Neural progenitor cell (in vitro differentiated cells): ENCODE measurements around the gene KRTAP10-6. TPM values are rescaled to one million over a fixed set of nuclear protein-coding genes. Genes with fewer than 3 reads are reported as not detected.

Experiments
- DNase-seq: peaks from one replicate; pipeline ENCODE4 v3.0.0-alpha.2; 2016; ENCODE audit warnings: low spot score
- H2AFZ ChIP-seq: fragments of 200-600 bp; sonication (generic); replicated peaks from 2 replicates; pipeline ENCODE4 v1.6.1; 2016; ENCODE audit warnings: antibody characterized with exemption
- H3F3A ChIP-seq: fragments of 200-600 bp; sonication (generic); 2 replicates; pipeline ENCODE4 v1.6.1; 2016; ENCODE audit warnings: antibody characterized with exemption, low read depth
- H3K27ac ChIP-seq: fragments of 200-600 bp; sonication (generic); 2 replicates; pipeline ENCODE4 v1.5.1; 2016; ENCODE audit warnings: mild to moderate bottlenecking
- H3K27me3 ChIP-seq: fragments of 200-600 bp; sonication (generic); 2 replicates; pipeline ENCODE4 v1.6.1; 2016; ENCODE audit warnings: mild to moderate bottlenecking, moderate library complexity
- H3K36me3 ChIP-seq: fragments of 200-600 bp; sonication (generic); 2 replicates; pipeline ENCODE4 v1.5.1; 2016
- H3K4me1 ChIP-seq: fragments of 200-600 bp; sonication (generic); 2 replicates; pipeline ENCODE4 v1.6.1; 2016; ENCODE audit warnings: mixed run types
- H3K4me2 ChIP-seq: fragments of 200-600 bp; sonication (generic); 2 replicates; pipeline ENCODE4 v1.6.1; 2016
- H3K4me3 ChIP-seq: fragments of 200-600 bp; sonication (generic); 2 replicates; pipeline ENCODE4 v1.5.1; 2016
- H3K79me2 ChIP-seq: fragments of 200-600 bp; sonication (generic); 2 replicates; pipeline ENCODE4 v1.6.1; 2016; ENCODE audit warnings: low read depth
- H3K9ac ChIP-seq: fragments of 200-600 bp; sonication (generic); 2 replicates; pipeline ENCODE4 v1.6.1; 2016
- H3K9me3 ChIP-seq: fragments of 200-600 bp; sonication (generic); 2 replicates; pipeline ENCODE4 v1.5.1; 2016; ENCODE audit warnings: low read depth
- H4K20me1 ChIP-seq: fragments of 200-600 bp; sonication (generic); 2 replicates; pipeline ENCODE4 v1.6.1; 2016; ENCODE audit warnings: low read depth
- H3K27ac Mint-ChIP-seq: 3 replicates; pipeline ENCODE4 v1.8.0; 2021; ENCODE audit warnings: mixed read lengths
- H3K27me3 Mint-ChIP-seq: 2 replicates; pipeline ENCODE4 v1.8.0; 2022; ENCODE audit warnings: low read depth, mild to moderate bottlenecking, inconsistent platforms, moderate library complexity, mixed read lengths; ENCODE audit not compliant: insufficient read depth
- H3K36me3 Mint-ChIP-seq: 3 replicates; pipeline ENCODE4 v1.8.0; 2021; ENCODE audit warnings: mixed read lengths
- H3K4me1 Mint-ChIP-seq: 3 replicates; pipeline ENCODE4 v1.8.0; 2021; ENCODE audit warnings: mixed read lengths
- H3K4me3 Mint-ChIP-seq: 3 replicates; pipeline ENCODE4 v1.8.0; 2021; ENCODE audit warnings: mild to moderate bottlenecking, moderate library complexity, mixed read lengths
- H3K9me3 Mint-ChIP-seq: 3 replicates; pipeline ENCODE4 v1.8.0; 2020; ENCODE audit warnings: mixed read lengths
- EZH2 ChIP-seq: fragments of 200-600 bp; sonication (generic); IDR thresholded peaks from 2 replicates; pipeline ENCODE4 v1.6.1; 2017; ENCODE audit warnings: antibody characterized with exemption, mild to moderate bottlenecking, moderate library complexity
- EZH2phosphoT487 ChIP-seq: fragments of 200-600 bp; sonication (generic); IDR thresholded peaks from 2 replicates; pipeline ENCODE4 v1.6.1; 2017; ENCODE audit warnings: antibody characterized with exemption
- total RNA-seq: library from RNA; depleted of rRNA; stranded (reverse); fragments of >200 nt; gene quantifications from 2 replicates; pipeline ENCODE4 v1.2.3, GENCODE V29; 2015; ENCODE audit warnings: low replicate concordance
- TF ChIP-seq, protein P1 (sequence below): fragments of 200-600 bp; sonication (generic); IDR thresholded peaks from 2 replicates; pipeline ENCODE4 v1.5.1; 2017; ENCODE audit warnings: antibody characterized with exemption, mild to moderate bottlenecking

The KRTAP10-6 gene
- total RNA-seq, 1 donor from 2014 or later = not detected

DNA sequence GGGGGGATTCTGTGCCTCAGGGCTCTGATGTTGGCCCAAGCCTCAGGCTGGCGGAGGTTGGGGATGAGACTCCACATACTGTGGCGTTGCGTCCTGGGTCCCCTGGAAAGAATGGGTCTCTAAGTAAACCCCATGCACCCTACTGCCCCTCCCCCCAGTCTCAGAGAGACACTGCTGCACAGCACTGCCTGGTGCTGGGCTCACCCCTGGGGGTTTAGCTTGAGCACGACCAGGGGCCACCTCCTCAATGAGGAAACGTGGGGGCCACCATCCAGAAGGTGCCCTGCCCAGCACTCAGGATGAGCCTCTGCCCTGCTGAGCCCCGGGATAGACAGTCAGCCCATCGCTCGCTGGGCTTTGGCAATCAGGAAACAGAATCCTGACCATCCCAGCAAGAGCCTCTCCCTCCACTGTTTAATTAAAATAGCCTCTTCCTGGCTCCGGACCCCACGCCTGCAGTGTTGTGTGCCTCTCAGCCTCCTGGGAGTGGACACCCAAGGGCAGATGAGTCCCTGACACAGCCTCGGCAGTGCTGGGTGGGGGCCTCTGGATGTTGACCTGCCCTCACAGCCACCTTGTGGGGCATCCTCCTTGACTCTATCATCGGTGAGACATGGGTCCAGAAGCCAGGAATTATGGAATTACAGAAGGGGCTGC lies 22.3 kb downstream of the KRTAP10-6 start:
- Histone ChIP-seq H3K4me2 (no peak overlapping the region), H3F3A (no peaks in the 10 kb centered on the region), H3K36me3 (no peaks in the 10 kb centered on the region), H3K9ac (no peak overlapping the region), H3K79me2 (no peaks in the 10 kb centered on the region), H3K27ac (no peak overlapping the region), H4K20me1 (no peaks in the 10 kb centered on the region), H3K4me3 (no peak overlapping the region), H3K27me3 (no peaks in the 10 kb centered on the region), H3K9me3 (no peaks in the 10 kb centered on the region), H3K4me1 (no peaks in the 10 kb centered on the region), H2AFZ (no peak overlapping the region)
- peaks cover 2% of the 10 kb centered on the region for H3K4me1 Mint-ChIP-seq
- H3K27ac Mint-ChIP-seq = no peak overlapping the region
- peaks cover 17% of the 10 kb centered on the region for H3K9me3 Mint-ChIP-seq
- no peak overlapping the region for H3K4me3 Mint-ChIP-seq
- no peak for DNase-seq
- H3K36me3 Mint-ChIP-seq = no peaks in the 10 kb centered on the region
- peaks cover 6% of the 10 kb centered on the region for H3K27me3 Mint-ChIP-seq
- no peak for TF ChIP-seq EZH2
- TF ChIP-seq, protein P1, sequence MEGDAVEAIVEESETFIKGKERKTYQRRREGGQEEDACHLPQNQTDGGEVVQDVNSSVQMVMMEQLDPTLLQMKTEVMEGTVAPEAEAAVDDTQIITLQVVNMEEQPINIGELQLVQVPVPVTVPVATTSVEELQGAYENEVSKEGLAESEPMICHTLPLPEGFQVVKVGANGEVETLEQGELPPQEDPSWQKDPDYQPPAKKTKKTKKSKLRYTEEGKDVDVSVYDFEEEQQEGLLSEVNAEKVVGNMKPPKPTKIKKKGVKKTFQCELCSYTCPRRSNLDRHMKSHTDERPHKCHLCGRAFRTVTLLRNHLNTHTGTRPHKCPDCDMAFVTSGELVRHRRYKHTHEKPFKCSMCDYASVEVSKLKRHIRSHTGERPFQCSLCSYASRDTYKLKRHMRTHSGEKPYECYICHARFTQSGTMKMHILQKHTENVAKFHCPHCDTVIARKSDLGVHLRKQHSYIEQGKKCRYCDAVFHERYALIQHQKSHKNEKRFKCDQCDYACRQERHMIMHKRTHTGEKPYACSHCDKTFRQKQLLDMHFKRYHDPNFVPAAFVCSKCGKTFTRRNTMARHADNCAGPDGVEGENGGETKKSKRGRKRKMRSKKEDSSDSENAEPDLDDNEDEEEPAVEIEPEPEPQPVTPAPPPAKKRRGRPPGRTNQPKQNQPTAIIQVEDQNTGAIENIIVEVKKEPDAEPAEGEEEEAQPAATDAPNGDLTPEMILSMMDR = no peak
- no peak for TF ChIP-seq EZH2phosphoT487

DNA sequence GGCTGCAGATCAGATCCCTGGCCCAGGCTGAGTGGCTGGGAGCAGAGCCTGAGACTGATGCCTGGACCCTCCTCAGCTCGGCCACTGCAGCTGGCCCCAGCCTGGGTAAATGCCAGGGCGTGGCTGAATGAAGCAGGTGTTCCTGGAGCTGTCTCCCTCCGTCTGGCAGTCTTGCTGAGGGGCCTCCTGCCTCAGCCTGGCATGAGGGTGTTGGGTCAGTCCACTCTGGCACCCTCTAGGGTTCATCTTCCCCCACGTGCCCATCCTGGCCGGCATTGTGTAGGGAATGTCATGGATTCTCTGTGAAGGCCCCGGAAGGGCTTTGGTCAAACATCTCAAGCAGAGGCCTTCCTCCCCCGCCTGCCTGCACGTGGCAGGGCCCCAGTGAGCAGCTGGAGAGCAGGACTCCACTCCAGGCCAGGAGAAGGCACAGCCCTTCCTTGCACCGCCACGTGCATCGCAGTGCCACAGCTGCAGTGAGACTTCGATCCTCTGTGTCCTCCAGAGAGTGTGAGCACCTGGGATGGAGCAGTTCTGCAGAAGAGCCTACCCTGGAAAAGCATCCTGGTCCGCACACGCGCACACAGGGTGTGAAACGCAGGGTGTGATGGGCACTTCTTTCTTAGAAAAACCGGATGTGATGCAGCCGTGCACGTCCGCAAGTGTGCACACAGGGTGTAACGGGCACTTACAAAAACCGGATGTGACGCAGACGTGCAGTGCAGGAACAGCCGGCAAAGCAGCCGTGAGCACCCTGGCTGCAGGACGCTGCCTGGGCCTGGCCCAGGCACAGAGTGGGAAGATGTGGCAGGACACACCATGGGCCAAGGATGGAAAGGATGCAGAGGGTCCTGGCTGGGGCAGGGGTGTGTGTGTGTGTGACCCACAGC lies 23.4 kb downstream of the KRTAP10-6 start:
- Histone ChIP-seq H3K9me3 (no peaks in the 10 kb centered on the region), H3K9ac (no peak overlapping the region), H3K4me3 (no peak overlapping the region), H3K36me3 (no peaks in the 10 kb centered on the region), H4K20me1 (no peaks in the 10 kb centered on the region), H3F3A (no peaks in the 10 kb centered on the region), H3K27ac (no peak overlapping the region), H3K4me1 (no peaks in the 10 kb centered on the region), H3K79me2 (no peaks in the 10 kb centered on the region), H2AFZ (peak overlapping the region; percentile 26), H3K4me2 (no peak overlapping the region), H3K27me3 (no peaks in the 10 kb centered on the region)
- Mint-ChIP-seq H3K27ac (no peak overlapping the region), H3K4me3 (no peak overlapping the region), H3K4me1 (no peaks in the 10 kb centered on the region), H3K36me3 (no peaks in the 10 kb centered on the region), H3K9me3 (peaks cover 17% of the 10 kb centered on the region), H3K27me3 (peaks cover 6% of the 10 kb centered on the region)
- no peak for DNase-seq
- TF ChIP-seq, protein P1 = no peak
- TF ChIP-seq EZH2phosphoT487 = no peak
- no peak for TF ChIP-seq EZH2

DNA sequence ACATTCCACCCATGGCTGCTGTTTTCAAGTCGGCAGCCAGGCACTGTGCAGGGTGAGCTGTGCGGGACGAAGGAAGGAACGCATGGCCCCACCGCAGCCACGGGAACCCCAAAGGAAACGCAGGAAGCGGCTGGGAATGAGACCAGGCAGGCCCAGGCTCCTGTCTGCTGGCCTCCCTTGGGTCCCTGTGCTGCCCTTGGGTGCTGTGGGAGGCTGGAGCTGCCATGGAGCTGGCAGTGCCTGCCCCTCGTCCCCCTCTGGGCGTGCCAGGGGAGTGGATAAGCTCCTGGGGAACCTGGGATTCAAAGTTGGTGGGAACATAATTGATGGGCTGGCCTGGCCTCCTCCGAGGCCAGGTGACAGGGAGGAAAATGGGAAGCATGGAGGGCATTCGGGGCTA lies 24.0 kb downstream of the KRTAP10-6 start:
- H3K9me3 ChIP-seq = no peaks in the 10 kb centered on the region
- no peak overlapping the region for H2AFZ ChIP-seq
- no peaks in the 10 kb centered on the region for H4K20me1 ChIP-seq
- Mint-ChIP-seq H3K4me3 (no peak overlapping the region), H3K27ac (no peak overlapping the region), H3K9me3 (peaks cover 17% of the 10 kb centered on the region), H3K27me3 (peaks cover 6% of the 10 kb centered on the region), H3K36me3 (no peaks in the 10 kb centered on the region), H3K4me1 (no peaks in the 10 kb centered on the region)
- TF ChIP-seq EZH2 (no peak), EZH2phosphoT487 (no peak)
- TF ChIP-seq, protein P1 = no peak
- no peak for DNase-seq
- no peak overlapping the region for H3K27ac ChIP-seq
- no peaks in the 10 kb centered on the region for H3K79me2 ChIP-seq
- H3K36me3 ChIP-seq = no peaks in the 10 kb centered on the region
- H3K27me3 ChIP-seq = no peaks in the 10 kb centered on the region
- no peak overlapping the region for H3K4me2 ChIP-seq
- no peak overlapping the region for H3K9ac ChIP-seq
- no peaks in the 10 kb centered on the region for H3F3A ChIP-seq
- H3K4me3 ChIP-seq = no peak overlapping the region
- H3K4me1 ChIP-seq = no peaks in the 10 kb centered on the region
